GM18502 (cell line): ENCODE results near the gene KLHDC8B.
A peak's percentile ranks its signal among the peaks of the same experiment; 100 is the strongest.

ENCODE experiments used
- ATAC-seq: cut with Tn5 transposase; IDR thresholded peaks from one replicate; pipeline ENCODE4 v1.9.1; 2021; ENCODE audit warnings: mild to moderate bottlenecking; ENCODE audit not compliant: unreplicated experiment, poor library complexity

Gene KLHDC8B

GRCh38 chr3:49158103-49158709, 13.2 kb upstream of the KLHDC8B start:
- ATAC-seq = no peak

- no peak for ATAC-seq
Measured at GRCh38 chr3:49158792-49159191, 12.6 kb upstream of the KLHDC8B start.

- no peak for ATAC-seq
Measured at GRCh38 chr3:49161197-49161596, 10.2 kb upstream of the KLHDC8B start.

GRCh38 chr3:49161808-49162530, 9.4 kb upstream of the KLHDC8B start:
- no peak for ATAC-seq

- no peak for ATAC-seq
Measured at GRCh38 chr3:49162751-49163419, 8.5 kb upstream of the KLHDC8B start.

- no peak for ATAC-seq
Measured at GRCh38 chr3:49163609-49164008, 7.8 kb upstream of the KLHDC8B start.

- no peak for ATAC-seq
Measured at GRCh38 chr3:49164983-49165720, 6.2 kb upstream of the KLHDC8B start.

- ATAC-seq = peak; percentile 72
Measured at GRCh38 chr3:49165771-49166751, 5.3 kb upstream of the KLHDC8B start, which contains the start of gene CCDC71. Gene CCDC71 (minus strand): TSS chr3:49166331. CDS start chr3:49164208, 2,123 bp downstream.

- no peak for ATAC-seq
Measured at GRCh38 chr3:49166752-49167556, 4.4 kb upstream of the KLHDC8B start.

- no peak for ATAC-seq
Measured at GRCh38 chr3:49170744-49171118, 667 bp upstream of the KLHDC8B start.

GRCh38 chr3:49171775-49172500, 540 bp downstream of the KLHDC8B start:
- ATAC-seq = no peak

- ATAC-seq = no peak
Measured at GRCh38 chr3:49172551-49173041, 1.2 kb downstream of the KLHDC8B start.

- no peak for ATAC-seq
Measured at GRCh38 chr3:49173116-49173791, 1.9 kb downstream of the KLHDC8B start.

GRCh38 chr3:49173792-49174170, 2.4 kb downstream of the KLHDC8B start:
- no peak for ATAC-seq

- no peak for ATAC-seq
Measured at GRCh38 chr3:49174397-49174985, 3.1 kb downstream of the KLHDC8B start.

- no peak for ATAC-seq
Measured at GRCh38 chr3:49175530-49175929, 4.1 kb downstream of the KLHDC8B start.

- no peak for ATAC-seq
Measured at GRCh38 chr3:49177073-49177472, 5.7 kb downstream of the KLHDC8B start.
